Measurements from ENCODE around the gene ENAH. TPM values are rescaled to one million over a fixed set of nuclear protein-coding genes. Genes with fewer than 3 reads are reported as not detected.
A peak's percentile ranks its signal among the peaks of the same experiment; 100 is the strongest.

Gene ENAH
- total and polyA plus RNA-seq, 4 donors, result 15.5 to 89.4 (median 48.4) TPM

DNA sequence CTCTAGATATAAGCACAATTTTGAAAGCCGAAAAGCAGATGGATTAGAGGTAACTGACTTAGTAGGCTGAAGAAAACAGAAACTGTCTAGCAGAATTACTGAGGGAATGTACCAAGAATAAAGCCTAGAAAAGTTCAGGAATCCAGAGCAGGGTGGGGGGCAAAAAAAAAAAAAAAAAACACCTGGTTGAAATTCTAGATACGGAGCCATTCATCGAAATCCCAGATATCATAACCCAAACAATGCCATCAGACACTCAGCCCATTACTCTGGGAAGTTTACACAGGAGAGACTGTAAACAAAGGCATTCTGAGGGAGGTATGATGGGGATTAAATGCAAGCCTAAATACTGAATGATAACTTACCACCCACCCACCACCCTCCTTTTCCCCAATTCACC, 45.6 kb downstream of the ENAH start:
- no peak for ATAC-seq (ENCODE audit: insufficient read depth, low FRiP score)
- peak overlapping the region in 1 of 2 donors; percentile 1 for H3K9ac ChIP-seq (ENCODE audit: insufficient read depth in 1 of 2, low read length in 2 of 2)
- H3K4me3 ChIP-seq, result no peak overlapping the region
- H3K9me3 ChIP-seq (ENCODE audit: control insufficient read depth in 4 of 4, insufficient read depth in 3 of 4, low read length in 3 of 4), result no peaks in the 10 kb centered on the region
- H3K36me3 ChIP-seq (ENCODE audit: control insufficient read depth in 4 of 4, insufficient read depth in 4 of 4, low read length in 4 of 4), result peaks cover 0 to 3% (median 0%) of the 10 kb centered on the region in 4 donors
- H3K27ac ChIP-seq (ENCODE audit: low read depth in 1 of 2, low read length in 1 of 2), result no peak overlapping the region
- no peaks in the 10 kb centered on the region for H3K27me3 ChIP-seq (ENCODE audit: control insufficient read depth in 3 of 3, insufficient read depth in 3 of 3, low read length in 2 of 3)
- DNase-seq, result no peak
- H3K4me1 ChIP-seq (ENCODE audit: control insufficient read depth in 5 of 5, insufficient read depth in 5 of 5, low read length in 5 of 5), result peaks cover 1 to 33% (median 12%) of the 10 kb centered on the region in 5 donors
- whole genome bisulfite sequencing, 2 donors, result 62 to 71% methylated on average over 3 of the region's 3 CpGs
- no peak for TF ChIP-seq CTCF (IDR thresholded peaks at IDR 0.05; ENCODE audit: control extremely low read depth, extremely low read depth)

GRCh38 chr1:225603538-225604354, 49.2 kb downstream of the ENAH start:
- no peaks in the 10 kb centered on the region for H3K9me3 ChIP-seq (ENCODE audit: control insufficient read depth in 4 of 4, insufficient read depth in 3 of 4, low read length in 3 of 4)
- peaks cover 0 to 24% (median 12%) of the 10 kb centered on the region in 5 donors for H3K4me1 ChIP-seq (ENCODE audit: control insufficient read depth in 5 of 5, insufficient read depth in 5 of 5, low read length in 5 of 5)
- no peak overlapping the region for H3K4me3 ChIP-seq
- no peak for DNase-seq
- peaks cover 0 to 3% (median 0%) of the 10 kb centered on the region in 4 donors for H3K36me3 ChIP-seq (ENCODE audit: control insufficient read depth in 4 of 4, insufficient read depth in 4 of 4, low read length in 4 of 4)
- no peak for ATAC-seq (ENCODE audit: insufficient read depth, low FRiP score)
- no peaks in the 10 kb centered on the region for H3K27me3 ChIP-seq (ENCODE audit: control insufficient read depth in 3 of 3, insufficient read depth in 3 of 3, low read length in 2 of 3)
- TF ChIP-seq CTCF (IDR thresholded peaks at IDR 0.05; ENCODE audit: control extremely low read depth, extremely low read depth), result no peak
- no peak overlapping the region for H3K27ac ChIP-seq (ENCODE audit: low read depth in 1 of 2, low read length in 1 of 2)
- no peak overlapping the region for H3K9ac ChIP-seq (ENCODE audit: insufficient read depth in 1 of 2, low read length in 2 of 2)

GRCh38 chr1:225602590-225603206, 50.2 kb downstream of the ENAH start:
- no peak overlapping the region for H3K9ac ChIP-seq (ENCODE audit: insufficient read depth in 1 of 2, low read length in 2 of 2)
- no peak for TF ChIP-seq CTCF (IDR thresholded peaks at IDR 0.05; ENCODE audit: control extremely low read depth, extremely low read depth)
- WGBS, 2 donors, result 23 to 50% methylated on average over 1 of the region's 1 CpG
- no peaks in the 10 kb centered on the region for H3K9me3 ChIP-seq (ENCODE audit: control insufficient read depth in 4 of 4, insufficient read depth in 3 of 4, low read length in 3 of 4)
- no peak overlapping the region for H3K4me3 ChIP-seq
- no peak overlapping the region for H3K27ac ChIP-seq (ENCODE audit: low read depth in 1 of 2, low read length in 1 of 2)
- no peaks in the 10 kb centered on the region for H3K27me3 ChIP-seq (ENCODE audit: control insufficient read depth in 3 of 3, insufficient read depth in 3 of 3, low read length in 2 of 3)
- DNase-seq (no peak), ATAC-seq (ENCODE audit: insufficient read depth, low FRiP score) (no peak)
- peaks cover 0 to 21% (median 11%) of the 10 kb centered on the region in 5 donors for H3K4me1 ChIP-seq (ENCODE audit: control insufficient read depth in 5 of 5, insufficient read depth in 5 of 5, low read length in 5 of 5)
- H3K36me3 ChIP-seq (ENCODE audit: control insufficient read depth in 4 of 4, insufficient read depth in 4 of 4, low read length in 4 of 4), result peaks cover 0 to 3% (median 0%) of the 10 kb centered on the region in 4 donors

All from lung (tissue), 12 donors.